A673 (cell line): ENCODE measurements around the gene PAPPA.

Source experiments
- EZH2 ChIP-seq: fragments of 200-600 bp; sonication (generic); IDR thresholded peaks from 2 replicates; pipeline ENCODE4 v1.6.1; 2017; ENCODE audit warnings: borderline replicate concordance, low read depth, mild to moderate bottlenecking, mixed read lengths, antibody characterized with exemption, low read length; ENCODE audit not compliant: poor library complexity, severe bottlenecking
- TF ChIP-seq, protein P1 (sequence below): fragments of 300-800, 200-600 bp; sonication (generic); conservative IDR thresholded peaks from 2 replicates; pipeline ENCODE4 v1.5.1; 2017; ENCODE audit warnings: low read depth, mild to moderate bottlenecking, antibody characterized with exemption, low read length, moderate library complexity, mixed read lengths

- TF ChIP-seq EZH2: no peak
- TF ChIP-seq, protein P1, sequence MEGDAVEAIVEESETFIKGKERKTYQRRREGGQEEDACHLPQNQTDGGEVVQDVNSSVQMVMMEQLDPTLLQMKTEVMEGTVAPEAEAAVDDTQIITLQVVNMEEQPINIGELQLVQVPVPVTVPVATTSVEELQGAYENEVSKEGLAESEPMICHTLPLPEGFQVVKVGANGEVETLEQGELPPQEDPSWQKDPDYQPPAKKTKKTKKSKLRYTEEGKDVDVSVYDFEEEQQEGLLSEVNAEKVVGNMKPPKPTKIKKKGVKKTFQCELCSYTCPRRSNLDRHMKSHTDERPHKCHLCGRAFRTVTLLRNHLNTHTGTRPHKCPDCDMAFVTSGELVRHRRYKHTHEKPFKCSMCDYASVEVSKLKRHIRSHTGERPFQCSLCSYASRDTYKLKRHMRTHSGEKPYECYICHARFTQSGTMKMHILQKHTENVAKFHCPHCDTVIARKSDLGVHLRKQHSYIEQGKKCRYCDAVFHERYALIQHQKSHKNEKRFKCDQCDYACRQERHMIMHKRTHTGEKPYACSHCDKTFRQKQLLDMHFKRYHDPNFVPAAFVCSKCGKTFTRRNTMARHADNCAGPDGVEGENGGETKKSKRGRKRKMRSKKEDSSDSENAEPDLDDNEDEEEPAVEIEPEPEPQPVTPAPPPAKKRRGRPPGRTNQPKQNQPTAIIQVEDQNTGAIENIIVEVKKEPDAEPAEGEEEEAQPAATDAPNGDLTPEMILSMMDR: no peak
Measured at GRCh38 chr9:116355153-116355921, 201.7 kb downstream of the PAPPA start.
